Stimulated activated CD8-positive, alpha-beta memory T cell treated with anti-CD3 and anti-CD28 coated beads, Interleukin-12 subunit alpha, Interleukin-12 subunit beta, amount 100 ng/mL, for 1 hour (primary cell): ENCODE data around the gene BANF1.
"Not testable (repeated sequence)": the region's sequence is repeated elsewhere in the genome, so short reads cannot be mapped to it uniquely, and the experiment has no call there.

ENCODE experiments used
- DNase-seq: peaks from one replicate; pipeline ENCODE4 v3.0.0-alpha.2; 2020; ENCODE audit warnings: low read depth

BANF1 gene

DNA sequence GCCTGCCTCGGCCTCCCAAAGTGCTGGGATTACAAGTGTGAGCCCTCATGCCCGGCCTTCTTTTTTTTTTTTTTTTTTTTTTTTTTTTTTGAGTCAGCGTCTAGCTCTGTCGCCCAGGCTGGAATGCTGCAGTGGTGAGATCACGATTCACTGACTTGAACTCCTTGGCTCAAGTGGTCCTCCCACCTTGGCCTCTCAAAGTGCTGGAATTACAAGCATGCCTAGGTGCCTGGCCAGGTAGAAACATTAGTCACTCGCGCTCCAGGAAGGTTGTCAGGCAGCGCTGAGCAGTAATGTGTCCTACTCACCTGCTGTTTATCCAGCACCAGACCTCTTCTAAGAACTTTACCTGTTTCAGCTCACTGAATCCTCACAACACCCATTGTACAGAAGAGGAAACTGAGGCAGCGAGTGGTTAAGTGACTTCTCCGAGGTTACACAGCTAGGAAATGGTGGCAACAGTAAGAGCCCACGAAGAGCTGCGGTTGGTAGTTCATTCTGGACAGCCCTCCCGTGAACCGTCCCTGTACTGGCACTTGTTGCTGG, 9.0 kb downstream of the BANF1 start:
- DNase-seq: no peak

- no peak for DNase-seq
These were observed 9.5 kb downstream of the BANF1 start, which contains the start of gene CST6 for GRCh38 chr11:66011785-66012303. CST6 (plus strand) TSS chr11:66012008; CDS start chr11:66012045, 37 bp downstream.

- DNase-seq: no peak
These were observed 10.2 kb downstream of the BANF1 start for GRCh38 chr11:66012371-66012945.

DNA sequence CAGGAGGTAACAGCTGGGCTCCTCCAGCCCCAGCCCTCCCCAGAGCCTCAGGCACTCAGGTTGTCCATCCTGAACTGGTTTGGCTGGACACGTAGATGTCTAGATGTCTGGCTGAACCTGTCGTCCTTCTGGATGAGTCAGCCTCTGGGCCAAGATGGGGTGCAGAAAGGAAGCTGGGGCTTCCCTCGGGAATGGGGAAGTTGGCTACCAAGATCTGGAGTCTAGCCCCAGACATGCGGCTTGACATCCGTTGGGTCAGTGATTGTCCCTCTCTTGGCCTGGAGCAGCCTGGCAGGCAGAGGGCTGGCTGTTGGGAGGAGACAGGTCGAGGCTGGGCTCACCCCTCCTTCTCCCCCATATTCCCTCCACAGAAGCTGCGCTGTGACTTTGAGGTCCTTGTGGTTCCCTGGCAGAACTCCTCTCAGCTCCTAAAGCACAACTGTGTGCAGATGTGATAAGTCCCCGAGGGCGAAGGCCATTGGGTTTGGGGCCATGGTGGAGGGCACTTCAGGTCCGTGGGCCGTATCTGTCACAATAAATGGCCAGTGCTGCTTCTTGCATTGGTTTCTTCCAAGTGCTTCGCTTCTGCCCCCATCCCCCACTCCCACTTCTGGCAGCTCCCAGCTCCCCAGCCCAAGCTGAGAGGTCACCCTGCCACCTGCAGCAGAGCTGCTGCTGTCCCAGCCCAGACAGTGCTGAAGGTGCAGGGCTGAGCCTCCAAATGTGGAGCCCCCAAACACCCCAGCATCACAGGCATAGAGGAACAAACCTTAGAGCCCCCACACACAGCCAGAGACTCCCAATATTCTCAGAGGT, 10.9 kb downstream of the BANF1 start:
- no peak for DNase-seq

DNA sequence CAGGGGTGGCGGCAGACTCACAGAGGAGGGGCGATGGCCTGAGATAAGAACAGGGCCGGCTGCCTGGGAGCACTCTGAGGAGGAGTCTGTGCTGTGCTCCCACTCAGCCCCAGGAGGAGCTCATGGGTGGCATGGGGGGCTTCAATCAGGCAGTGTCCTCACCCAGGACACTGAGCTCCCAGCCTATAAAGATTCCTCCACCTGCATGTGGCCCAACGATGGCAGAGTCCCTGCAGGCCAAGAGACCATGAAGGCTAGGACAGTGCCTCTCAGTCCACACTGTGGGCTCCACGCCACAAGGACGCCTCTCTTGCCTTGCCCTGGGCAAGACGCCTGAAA, 11.4 kb downstream of the BANF1 start:
- no peak for DNase-seq

DNA sequence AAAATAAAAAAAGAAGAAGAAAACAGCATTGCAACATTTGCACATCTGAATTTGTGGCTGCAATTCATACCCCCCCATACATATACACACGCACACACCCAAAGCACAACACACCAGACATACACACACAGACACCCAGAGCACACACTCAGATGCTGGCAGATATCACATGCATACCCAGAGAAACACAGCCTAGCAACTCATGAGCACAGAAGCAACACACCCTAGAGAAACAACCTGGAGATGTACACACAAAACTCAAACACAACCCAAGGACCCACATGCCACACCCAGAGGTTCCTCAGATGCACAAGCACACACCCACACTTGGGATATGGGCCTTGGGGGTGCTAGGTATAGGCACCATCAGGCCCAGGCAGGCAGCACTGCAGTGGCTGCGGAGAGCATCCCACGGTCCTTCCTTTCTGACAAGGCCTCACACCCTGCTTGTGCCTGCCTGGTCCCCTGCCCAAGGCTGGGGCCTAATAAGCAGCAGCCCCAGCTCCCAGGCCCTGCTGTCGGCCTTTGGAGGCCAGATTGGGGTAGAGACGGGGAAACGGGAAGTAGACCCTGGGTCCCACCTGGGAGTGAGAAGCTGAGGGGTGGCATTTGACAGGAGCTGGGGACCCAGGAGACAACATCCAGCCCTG, 12.6 kb downstream of the BANF1 start:
- no peak for DNase-seq

DNA sequence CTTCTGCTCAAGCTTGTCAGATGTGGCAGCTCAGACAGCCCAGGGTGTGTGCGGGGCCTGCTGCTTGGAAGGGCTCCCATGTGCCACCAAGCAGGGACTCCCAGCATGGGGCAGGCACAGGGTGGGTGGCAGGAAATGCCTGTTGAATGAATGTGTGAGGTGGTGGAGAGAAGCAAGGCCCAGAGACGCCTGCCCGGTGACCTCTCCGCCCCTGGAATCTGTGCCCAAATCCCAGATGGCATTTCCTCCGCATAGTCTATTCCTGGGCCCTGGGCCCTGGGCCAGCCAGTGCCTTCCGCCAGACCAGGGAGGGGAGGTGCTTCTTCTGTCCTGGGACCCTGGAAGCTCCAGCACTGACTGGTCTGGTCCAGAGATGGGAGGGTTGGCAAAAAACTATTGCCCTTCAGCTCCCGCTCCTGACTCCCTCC, 13.2 kb downstream of the BANF1 start:
- no peak for DNase-seq

GRCh38 chr11:66015936-66016792, 13.9 kb downstream of the BANF1 start:
- DNase-seq: no peak

DNA sequence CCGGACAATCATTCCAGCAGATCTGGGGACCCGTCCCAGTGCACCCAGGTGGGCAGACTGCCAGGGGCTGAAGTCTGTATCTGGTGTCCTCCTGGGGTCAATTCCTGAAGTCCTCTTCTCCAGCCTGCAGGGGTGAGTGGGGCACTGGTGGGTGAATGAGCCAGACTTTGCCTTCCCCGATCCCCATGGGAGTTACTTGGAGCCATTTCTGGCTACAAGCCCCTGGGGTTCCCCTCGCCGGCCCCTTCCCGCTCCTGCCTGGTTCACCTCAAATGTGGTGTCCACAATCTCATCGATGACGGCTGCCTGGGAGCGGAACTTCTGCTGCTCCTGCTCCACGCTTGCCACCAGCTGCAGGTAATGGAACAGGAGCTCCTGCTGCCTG, 14.5 kb downstream of the BANF1 start:
- no peak for DNase-seq

GRCh38 chr11:66017321-66017720, 15.0 kb downstream of the BANF1 start:
- DNase-seq: no peak

- no peak for DNase-seq
These were observed 17.9 kb downstream of the BANF1 start for GRCh38 chr11:66020212-66020611.

DNA sequence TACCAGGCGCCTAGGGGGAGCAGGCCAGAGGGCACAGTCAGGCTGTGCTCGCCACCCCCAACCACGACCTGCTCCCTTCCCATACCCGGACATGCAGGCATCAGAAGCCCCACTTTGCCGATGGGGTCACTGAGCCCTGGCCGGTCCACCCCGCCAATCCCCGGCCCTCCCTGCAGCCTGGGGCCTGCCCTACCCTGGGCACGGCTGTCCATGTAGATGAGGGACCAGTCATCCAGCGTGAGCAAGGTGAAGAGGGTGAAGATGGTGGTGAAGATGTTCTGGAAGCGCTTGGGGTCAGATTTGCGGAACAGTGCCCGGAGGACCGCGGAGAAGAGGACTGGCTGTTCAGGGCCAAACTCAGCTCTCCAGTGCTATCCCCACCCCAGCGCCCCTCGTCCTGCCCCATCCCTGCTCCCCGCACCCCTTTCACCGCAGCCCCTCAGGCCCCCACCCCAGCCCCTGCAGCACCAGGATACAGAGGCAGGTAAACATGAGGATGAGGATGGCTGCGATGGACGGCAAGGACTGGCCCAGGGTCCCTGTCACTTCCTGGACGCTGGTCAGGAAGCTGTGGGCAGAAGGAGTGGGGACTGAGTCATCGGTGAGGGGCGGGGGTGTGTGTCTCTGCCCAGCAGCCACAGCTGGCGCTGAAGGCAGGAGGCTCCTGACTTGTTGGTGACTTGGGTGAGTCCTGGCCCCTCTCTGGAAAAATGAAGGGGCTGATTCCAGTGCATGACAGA, 18.5 kb downstream of the BANF1 start:
- DNase-seq: peak; percentile 15

- DNase-seq: peak; percentile 63
These were observed 20.3 kb downstream of the BANF1 start for GRCh38 chr11:66022401-66023185.

DNA sequence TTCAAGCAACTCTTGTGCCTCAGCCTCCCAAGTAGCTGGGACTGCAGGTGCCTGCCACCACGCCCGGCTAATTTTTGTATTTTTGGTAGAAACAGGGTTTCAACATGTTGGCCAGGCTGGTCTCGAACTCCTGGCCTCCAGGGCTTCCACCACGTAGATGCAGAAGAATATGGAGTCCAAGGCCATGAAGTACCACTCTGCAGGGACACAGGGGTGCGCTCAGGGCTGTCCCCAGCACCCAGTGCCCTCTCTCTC, 20.8 kb downstream of the BANF1 start:
- DNase-seq: not testable (repeated sequence)

DNA sequence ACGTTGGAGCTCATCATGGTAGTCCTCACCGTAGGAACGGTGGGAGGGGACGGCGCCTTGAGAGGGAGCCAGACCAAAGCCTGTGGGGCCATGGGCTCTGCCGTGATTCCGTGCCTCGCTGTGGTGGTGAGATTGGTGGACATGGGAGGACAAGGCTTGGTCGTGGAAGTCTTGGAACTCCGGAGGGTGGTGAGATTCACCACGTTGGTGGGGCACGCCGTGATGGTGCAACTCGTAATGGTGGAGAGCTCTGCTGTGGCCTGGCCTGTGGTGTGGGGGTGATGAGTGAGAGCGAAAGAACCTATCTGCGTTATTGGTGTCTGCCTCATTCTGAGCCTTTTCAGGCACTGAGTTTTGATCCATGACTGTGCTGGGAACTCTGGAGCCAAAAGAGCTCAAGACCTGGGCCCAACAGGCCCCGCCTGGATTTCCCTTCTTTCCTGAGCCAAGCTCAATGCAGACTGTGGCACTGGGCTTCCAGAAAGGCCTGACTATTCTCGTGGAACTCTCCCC, 23.8 kb downstream of the BANF1 start, which contains the start of gene CATSPER1:
CATSPER1 (minus strand) TSS at position 463 of the 513 bp plus-strand sequence; CDS start at position 363, 100 bp downstream.
- DNase-seq: no peak

GRCh38 chr11:66032957-66033735, 30.8 kb downstream of the BANF1 start:
- no peak for DNase-seq

DNA sequence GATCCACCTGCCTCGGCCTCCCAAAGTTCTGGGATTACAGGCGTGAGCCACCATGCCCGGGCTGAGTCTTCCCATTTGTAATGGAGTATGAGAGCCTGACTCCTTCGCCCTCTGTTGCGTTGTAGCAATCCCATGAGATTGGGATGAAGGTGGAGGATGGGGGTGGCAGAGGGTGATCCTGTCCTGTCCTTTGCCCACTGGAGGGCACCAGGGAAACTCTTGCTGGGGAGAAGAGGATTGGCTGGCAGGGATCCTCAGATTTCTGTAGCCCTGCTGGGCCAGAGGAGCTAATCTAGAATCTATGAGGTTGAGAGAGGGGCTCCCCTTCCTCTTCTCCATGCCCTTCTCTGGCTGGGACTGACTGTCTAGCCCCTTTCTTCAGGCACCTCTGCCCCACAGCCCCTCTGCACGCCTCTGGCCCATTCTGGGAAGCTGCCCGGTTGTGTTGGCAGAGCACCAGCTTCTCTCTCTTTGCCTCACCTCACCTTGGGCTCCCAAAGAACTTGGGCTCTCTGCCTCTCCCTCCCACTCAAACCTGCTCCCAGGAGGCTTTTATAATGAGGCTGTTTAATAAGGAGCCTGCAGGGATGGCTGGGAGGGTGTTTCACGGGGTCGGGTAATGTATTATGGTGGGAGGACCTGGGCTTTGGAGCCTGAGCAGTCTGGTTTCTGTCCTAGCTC, 33.5 kb downstream of the BANF1 start:
- DNase-seq: no peak

GRCh38 chr11:66036334-66036710, 34.0 kb downstream of the BANF1 start:
- DNase-seq: no peak

DNA sequence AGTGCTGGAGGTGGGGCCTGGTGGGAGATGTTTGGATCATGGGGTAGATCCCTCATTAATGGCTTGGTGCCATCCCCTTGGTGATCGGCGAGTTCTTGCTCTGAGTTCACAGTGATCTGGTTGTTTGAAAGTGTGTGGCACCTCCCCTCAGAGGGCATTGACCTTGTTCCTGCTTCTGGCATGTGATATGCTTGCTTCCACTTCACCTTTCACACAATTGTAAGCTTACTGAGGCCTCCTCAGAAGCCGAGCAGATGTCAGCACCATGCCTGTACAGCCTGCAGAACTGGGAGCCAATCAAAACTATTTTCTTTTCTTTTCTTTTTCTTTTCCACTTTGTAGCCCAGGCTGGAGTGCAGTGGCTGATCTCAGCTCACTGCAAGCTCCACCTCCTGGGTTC, 35.0 kb downstream of the BANF1 start:
- DNase-seq: no peak
